Right lobe of liver (tissue), 6 donors: ENCODE results near the gene IL25. TPM values are rescaled to one million over a fixed set of nuclear protein-coding genes. Genes with fewer than 3 reads are reported as not detected.
A peak's percentile ranks its signal among the peaks of the same experiment; 100 is the strongest.

Source experiments
- ATAC-seq, 4 donors: fragments of 200-7000 bp; cut with Tn5 transposase; one replicate each; pipeline ENCODE4 v1.9.1; 2020; ENCODE audit warnings: mild to moderate bottlenecking in 4 of 4, moderate library complexity in 4 of 4
- DNase-seq, 3 donors: peaks; one replicate each; pipeline ENCODE4 v3.0.0-alpha.2; 2020
- H3K27ac ChIP-seq, 3 donors: fragments of 200-600 bp; one replicate each; pipeline ENCODE4 v1.8.0; 2022
- H3K27me3 ChIP-seq, 2 donors: fragments of 200-600 bp; one replicate each; pipeline ENCODE4 v1.8.0; 2022
- H3K36me3 ChIP-seq, 4 donors: fragments of 200-600 bp; sonication (generic) in 1 of 4; one replicate each; pipeline versions ENCODE4 v1.5.1 to v1.8.0; 2017 to 2022; ENCODE audit warnings: control low read depth in 1 of 4
- H3K4me1 ChIP-seq, 4 donors: fragments of 200-600 bp; sonication (generic) in 1 of 4; one replicate each; pipeline versions ENCODE4 v1.5.1 to v1.8.0; 2017 to 2022; ENCODE audit warnings: control low read depth in 1 of 4
- H3K4me3 ChIP-seq, 3 donors: fragments of 200-600 bp; one replicate each; pipeline ENCODE4 v1.8.0; 2022
- H3K9me3 ChIP-seq, 4 donors: fragments of 200-600 bp; sonication (generic) in 1 of 4; one replicate each; pipeline versions ENCODE4 v1.5.1 to v1.8.0; 2017 to 2022; ENCODE audit warnings: control low read depth in 1 of 4
- CTCF ChIP-seq, 4 donors: fragments of 200-600 bp in 3 of 4; fragments of 450-650 bp in 1 of 4; IDR thresholded peaks; one replicate each; pipeline versions ENCODE4 v1.5.1 to v1.8.0; 2016 to 2022; ENCODE audit warnings: antibody characterized with exemption in 4 of 4, mild to moderate bottlenecking in 2 of 4
- POLR2A ChIP-seq: fragments of 450-650 bp; IDR thresholded peaks from one replicate; pipeline ENCODE4 v1.6.1; 2017; ENCODE audit warnings: antibody characterized with exemption, mild to moderate bottlenecking
- WGBS: methylation state at CpG from one replicate; pipeline ENCODE4 v1.1.6; 2018; ENCODE audit warnings: low coverage, low lambda C conversion rate; ENCODE audit not compliant: insufficient coverage; ENCODE audit errors: missing lambda C conversion rate; 5-methylcytosine and 5-hydroxymethylcytosine counted together
- intact Hi-C, 2 donors: fragments of 100-400 bp; cut with DNase I; formaldehyde crosslinking; loops; one replicate each; pipeline versions ENCODE4 v1.11.2 to v1.14.1; 2022
- total RNA-seq, 6 experiments: library from RNA; depleted of rRNA in 2 of 6; stranded (reverse); fragments of >200 nt in 2 of 6; fragmentation: NEBNext Ultra II Directional in 3 of 6; extraction: Animal tissue kit (Norgen Biotek cat#: 25700) in 3 of 6; gene quantifications; one replicate each; pipeline versions ENCODE4 v1.1.0 to v1.2.4, GENCODE V29; 2016 to 2023
- donor health status: DM: no; HTN: yes; CAD: no.
- donor health status: DM: no; HTN: no; CAD: no.
- donor health status: DM: no; HTN: no; CAD: no.
- donor health status: DM: no; HTN: yes; CAD: no.
- donor health status: DM: no; HTN: yes; CAD: no.

IL25 gene
- total RNA-seq, 6 experiments from 2014 or later = not detected

- DNase-seq (peak in 1 of 3 donors; percentile 35), ATAC-seq (no peak)
- no peak within 1 kb of the TSS for H3K4me3 ChIP-seq
These were observed 4.0 kb downstream of the IL25 start, which contains the start of gene CMTM5 for GRCh38 chr14:23376482-23377197. CMTM5 (plus strand) TSS chr14:23377046; CDS start chr14:23377252, 206 bp downstream.

GRCh38 chr14:23377198-23377550, 4.6 kb downstream of the IL25 start:
- intact Hi-C loops = loop anchor here (5.0 to 10.0 kb wide), 4 partner anchors 45 to 112 kb away; no protein-coding TSS in a partner anchor
- peak in 1 of 3 donors; percentile 27 for DNase-seq
- no peak overlapping the region for H3K4me3 ChIP-seq
- WGBS = 73% methylated on average over 2 of the region's 11 CpGs
- H3K27ac ChIP-seq = no peak overlapping the region
- H3K4me1 ChIP-seq = no peaks in the 10 kb centered on the region
- no peaks in the 10 kb centered on the region for H3K36me3 ChIP-seq
- H3K9me3 ChIP-seq = no peaks in the 10 kb centered on the region
- no peak for ATAC-seq
- no peaks in the 10 kb centered on the region for H3K27me3 ChIP-seq
- TF ChIP-seq CTCF (IDR thresholded peaks at IDR 0.05) = no peak
- no peak for TF ChIP-seq POLR2A

More at GRCh38 chr14:23376482-23377197, 4.0 kb downstream of the IL25 start, which contains the start of gene CMTM5:
- no peaks in the 10 kb centered on the region for H3K4me1 ChIP-seq
- H3K36me3 ChIP-seq = no peaks in the 10 kb centered on the region
- no peak within 1 kb of the TSS for H3K27ac ChIP-seq
- no peaks in the 10 kb centered on the region for H3K9me3 ChIP-seq
- TF ChIP-seq CTCF (IDR thresholded peaks at IDR 0.05) (no peak), POLR2A (no peak)
- 52% methylated on average over 8 of the region's 13 CpGs for WGBS
- intact Hi-C loops = loop anchor here (5.0 to 10.0 kb wide), 4 partner anchors 44 to 112 kb away; no protein-coding TSS in a partner anchor
- no peaks in the 10 kb centered on the region for H3K27me3 ChIP-seq

DNA sequence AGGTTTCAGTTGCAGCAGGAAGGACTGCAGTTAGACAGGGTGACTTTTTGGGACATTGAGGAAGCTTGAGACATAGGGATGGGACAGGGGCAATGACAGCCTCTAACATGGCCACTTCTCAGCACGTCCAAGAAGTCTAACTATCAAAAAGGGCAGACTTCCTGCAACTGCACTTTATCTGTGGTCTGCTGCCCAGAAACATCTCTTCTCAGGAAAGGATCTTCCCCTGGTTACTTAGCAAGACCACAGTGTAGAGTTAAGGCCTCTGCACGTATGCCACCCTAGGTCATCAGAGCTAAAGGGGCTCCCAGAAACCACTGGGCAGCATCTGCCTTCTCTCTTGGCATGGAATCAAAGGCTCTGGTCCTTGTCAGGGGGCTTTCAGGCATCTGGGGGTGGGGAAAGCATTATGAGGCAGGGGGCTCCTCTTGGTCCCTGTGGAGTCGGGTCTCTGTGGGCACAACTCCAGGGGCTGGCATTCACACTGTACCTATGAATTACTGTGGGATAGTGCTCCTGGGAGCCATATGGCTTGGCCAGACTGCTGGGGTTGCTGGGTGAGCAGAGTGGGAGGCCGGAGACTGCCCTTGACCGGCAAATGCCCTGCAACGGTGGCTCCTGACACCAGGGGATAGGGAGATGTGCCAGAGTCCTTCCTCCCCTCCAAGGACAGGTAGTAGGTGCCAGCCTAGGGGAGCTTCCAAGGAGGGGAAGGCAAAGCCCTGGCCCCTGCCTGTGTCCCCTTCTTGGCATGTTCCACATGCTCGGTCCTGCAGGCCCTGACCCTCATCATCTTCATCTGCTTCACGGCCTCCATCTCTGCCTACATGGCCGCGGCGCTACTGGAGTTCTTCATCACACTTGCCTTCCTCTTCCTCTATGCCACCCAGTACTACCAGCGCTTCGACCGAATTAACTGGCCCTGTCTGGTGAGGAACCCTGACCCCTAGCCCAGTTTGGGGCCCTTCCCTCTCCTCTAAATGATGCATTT, 5.3 kb downstream of the IL25 start:
- H3K36me3 ChIP-seq = no peaks in the 10 kb centered on the region
- H3K27me3 ChIP-seq = no peaks in the 10 kb centered on the region
- DNase-seq = peak in 1 of 3 donors; percentile 40
- ATAC-seq = no peak
- intact Hi-C loops = loop anchor here (5.0 to 10.0 kb wide), 4 partner anchors 46 to 113 kb away; no protein-coding TSS in a partner anchor
- no peak overlapping the region for H3K27ac ChIP-seq
- H3K4me1 ChIP-seq = no peaks in the 10 kb centered on the region
- no peaks in the 10 kb centered on the region for H3K9me3 ChIP-seq
- no peak overlapping the region for H3K4me3 ChIP-seq
- WGBS = 83% methylated on average over 7 of the region's 14 CpGs
- no peak for TF ChIP-seq POLR2A
- TF ChIP-seq CTCF (IDR thresholded peaks at IDR 0.05) = no peak

DNA sequence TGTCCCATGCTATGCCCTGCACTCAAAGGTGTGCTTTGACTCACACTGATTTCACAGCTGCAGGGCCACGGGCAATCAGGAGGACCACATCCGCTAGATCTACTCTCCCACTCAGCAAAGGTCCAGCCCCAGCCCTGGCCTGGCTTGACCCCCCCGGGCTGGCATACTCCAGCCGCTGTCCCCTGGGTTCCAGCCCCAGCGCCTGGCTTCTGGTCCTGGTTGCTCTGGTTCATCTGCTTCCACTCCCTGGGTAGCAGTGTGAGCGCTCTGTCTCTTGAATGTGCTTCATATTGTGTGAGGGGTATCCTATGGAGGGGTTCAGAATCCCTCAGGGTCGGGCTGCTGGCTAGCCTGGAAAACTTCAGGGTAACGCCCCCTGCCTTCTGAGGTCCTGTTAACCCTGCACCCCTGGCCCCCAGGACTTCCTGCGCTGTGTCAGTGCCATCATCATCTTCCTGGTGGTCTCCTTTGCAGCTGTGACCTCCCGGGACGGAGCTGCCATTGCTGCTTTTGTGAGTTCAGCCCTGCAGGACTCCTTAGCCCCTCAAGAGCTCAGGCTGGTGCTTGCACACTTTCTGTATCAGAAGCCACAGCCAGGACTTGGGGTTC, 6.1 kb downstream of the IL25 start:
- Histone ChIP-seq H3K4me1 (no peaks in the 10 kb centered on the region), H3K27ac (no peak overlapping the region), H3K27me3 (no peaks in the 10 kb centered on the region), H3K36me3 (no peaks in the 10 kb centered on the region), H3K9me3 (no peaks in the 10 kb centered on the region), H3K4me3 (no peak overlapping the region)
- intact Hi-C loops = loop anchor here (5.0 to 10.0 kb wide), 4 partner anchors 46 to 114 kb away; no protein-coding TSS in a partner anchor
- DNase-seq (no peak), ATAC-seq (no peak)
- TF ChIP-seq POLR2A = no peak
- no peak for TF ChIP-seq CTCF (IDR thresholded peaks at IDR 0.05)
- 59% methylated on average over 5 of the region's 11 CpGs for WGBS
